SK-N-SH (cell line): ENCODE results near the gene UBAC2. TPM values are rescaled to one million over a fixed set of nuclear protein-coding genes. Genes with fewer than 3 reads are reported as not detected.

ENCODE experiments used
- CTCF ChIA-PET: fragments of 300-600, 350-600 bp; formaldehyde crosslinking; extraction: SDS; loops from one replicate; lab custom pipeline; 2021; lab: Yijun Ruan, JAX
- POLR2A ChIA-PET: fragments of 350-600 bp; sonication (Branson Sonifier 250); formaldehyde crosslinking; extraction: SDS; loops from one replicate; lab custom pipeline; 2020; ENCODE audit warnings: antibody characterized with exemption, inconsistent platforms; lab: Yijun Ruan, JAX
- DNase-seq: peaks from one replicate; pipeline ENCODE4 v3.0.0; 2012
- H2AFZ ChIP-seq: fragments of 200-600 bp; sonication (generic); 2 replicates; pipeline ENCODE4 v1.8.1; 2016; ENCODE audit warnings: antibody characterized with exemption, mild to moderate bottlenecking, low read depth
- H3F3A ChIP-seq: fragments of 200-600 bp; sonication (generic); replicated peaks from 2 replicates; pipeline ENCODE3; 2016; ENCODE audit warnings: antibody characterized with exemption, mild to moderate bottlenecking; ENCODE audit not compliant: insufficient read depth
- H3K27ac ChIP-seq, 2 experiments: fragments of 200-500 bp in 1 of 2; fragments of 200-600 bp in 1 of 2; sonication (Bioruptor generic) in 1 of 2; sonication (generic), shearing (Covaris generic) in 1 of 2; 2 replicates each; pipeline versions ENCODE4 v1.5.1 to v1.6.1; 2014 to 2016; ENCODE audit warnings: low read depth in 2 of 2, inconsistent platforms in 1 of 2, low read length in 1 of 2, mild to moderate bottlenecking in 1 of 2, mixed read lengths in 1 of 2
- H3K27me3 ChIP-seq: fragments of 200-600 bp; sonication (generic), shearing (Covaris generic); 2 replicates; pipeline ENCODE4 v1.6.1; 2016; ENCODE audit warnings: mixed run types; ENCODE audit not compliant: insufficient read depth
- H3K36me3 ChIP-seq, 2 experiments: fragments of 200-500 bp in 1 of 2; fragments of 200-600 bp in 1 of 2; sonication (Bioruptor generic) in 1 of 2; sonication (generic) in 1 of 2; replicated peaks in 1 of 2; 2 replicates each; pipeline versions ENCODE3 to v1.5.1; 2014 to 2016; ENCODE audit warnings: low read length in 1 of 2, mild to moderate bottlenecking in 1 of 2; ENCODE audit not compliant: insufficient read depth in 2 of 2, control insufficient read depth in 1 of 2
- H3K4me1 ChIP-seq, 2 experiments: fragments of 200-500 bp in 1 of 2; fragments of 200-600 bp in 1 of 2; sonication (Bioruptor generic) in 1 of 2; sonication (generic), shearing (Covaris generic) in 1 of 2; 2 replicates each; pipeline versions ENCODE4 v1.5.1 to v1.6.1; 2014 to 2016; ENCODE audit warnings: low read depth in 1 of 2, low read length in 1 of 2, mixed run types in 1 of 2; ENCODE audit not compliant: insufficient read depth in 2 of 2, control insufficient read depth in 1 of 2
- H3K4me2 ChIP-seq: fragments of 200-600 bp; sonication (generic), shearing (Covaris generic); 2 replicates; pipeline ENCODE4 v1.6.1; 2017; ENCODE audit warnings: mixed run types
- H3K4me3 ChIP-seq, 2 experiments: fragments of 200-500 bp in 1 of 2; fragments of 200-600 bp in 1 of 2; sonication (Bioruptor generic) in 1 of 2; sonication (generic), shearing (Covaris generic) in 1 of 2; 2 replicates each; pipeline versions ENCODE4 v1.5.1 to v1.8.1; 2014 to 2016; ENCODE audit warnings: low read depth in 2 of 2, inconsistent platforms in 1 of 2, low read length in 1 of 2, mild to moderate bottlenecking in 1 of 2, mixed read lengths in 1 of 2, moderate library complexity in 1 of 2
- H3K79me2 ChIP-seq: fragments of 200-600 bp; sonication (generic); 2 replicates; pipeline ENCODE4 v1.8.1; 2017; ENCODE audit warnings: mild to moderate bottlenecking; ENCODE audit not compliant: insufficient read depth
- H3K9ac ChIP-seq: fragments of 200-600 bp; sonication (generic); 2 replicates; pipeline ENCODE4 v1.6.1; 2017; ENCODE audit warnings: mixed run types
- H3K9me2 ChIP-seq: fragments of 200-600 bp; sonication (generic); 2 replicates; pipeline ENCODE4 v1.6.1; 2017; ENCODE audit warnings: mixed run types
- H3K9me3 ChIP-seq: fragments of 200-600 bp; sonication (generic); 2 replicates; pipeline ENCODE4 v1.6.1; 2017; ENCODE audit warnings: mixed run types, mild to moderate bottlenecking, moderate library complexity
- H4K20me1 ChIP-seq: fragments of 200-600 bp; sonication (generic); 2 replicates; pipeline ENCODE4 v1.6.1; 2017; ENCODE audit warnings: mild to moderate bottlenecking, mixed run types; ENCODE audit not compliant: insufficient read depth
- FOSL2 ChIP-seq: IDR thresholded peaks from 2 replicates; pipeline ENCODE4 v1.4.0; 2012; ENCODE audit warnings: low read depth, mild to moderate bottlenecking, moderate library complexity, borderline replicate concordance
- MEF2A ChIP-seq: IDR thresholded peaks from 2 replicates; pipeline ENCODE4 v1.4.0; 2012; ENCODE audit warnings: low read depth, borderline replicate concordance
- RFX5 ChIP-seq: IDR thresholded peaks from 2 replicates; pipeline ENCODE4 v1.6.1; 2012; ENCODE audit warnings: mild to moderate bottlenecking, improper control_type of control experiment, low read length
- SMC3 ChIP-seq: IDR thresholded peaks from 2 replicates; pipeline ENCODE4 v1.6.1; 2012; ENCODE audit warnings: low read depth, low read length, improper control_type of control experiment
- TAF1 ChIP-seq: IDR thresholded peaks from 2 replicates; pipeline ENCODE4 v1.6.1; 2012; ENCODE audit warnings: low read depth, mild to moderate bottlenecking, low read length, moderate library complexity, borderline replicate concordance
- YY1 ChIP-seq: IDR thresholded peaks from 2 replicates; pipeline ENCODE4 v1.4.0; 2012; ENCODE audit warnings: low read depth, mild to moderate bottlenecking
- WGBS: methylation state at CpG from one replicate; pipeline ENCODE4 v1.1.6; 2017; ENCODE audit warnings: low lambda C conversion rate; 5-methylcytosine and 5-hydroxymethylcytosine counted together
- polyA plus RNA-seq, 3 experiments: library from polyadenylated mRNA; depleted of rRNA; stranded (reverse); fragments of >200 nt; gene quantifications; 2 replicates each; pipeline ENCODE4 v1.2.3, GENCODE V29; 2012
- TF ChIP-seq, protein P1 (sequence below): fragments of 150-350 bp; IDR thresholded peaks from 2 replicates; pipeline ENCODE4 v1.6.1; 2017; ENCODE audit warnings: antibody characterized with exemption, low read length, low read depth, borderline replicate concordance
- TF ChIP-seq, protein P2 (sequence below): IDR thresholded peaks from 2 replicates; pipeline ENCODE4 v1.6.1; 2012; ENCODE audit warnings: mild to moderate bottlenecking, low read depth, low read length, moderate library complexity
- TF ChIP-seq, protein P3 (sequence below): IDR thresholded peaks from 2 replicates; pipeline ENCODE4 v1.4.0; 2012; ENCODE audit warnings: low read depth, borderline replicate concordance

The UBAC2 gene
- polyA plus RNA-seq, 1 of the 3 experiments (the other 2 are of a cell fraction), result 79.0 TPM

DNA sequence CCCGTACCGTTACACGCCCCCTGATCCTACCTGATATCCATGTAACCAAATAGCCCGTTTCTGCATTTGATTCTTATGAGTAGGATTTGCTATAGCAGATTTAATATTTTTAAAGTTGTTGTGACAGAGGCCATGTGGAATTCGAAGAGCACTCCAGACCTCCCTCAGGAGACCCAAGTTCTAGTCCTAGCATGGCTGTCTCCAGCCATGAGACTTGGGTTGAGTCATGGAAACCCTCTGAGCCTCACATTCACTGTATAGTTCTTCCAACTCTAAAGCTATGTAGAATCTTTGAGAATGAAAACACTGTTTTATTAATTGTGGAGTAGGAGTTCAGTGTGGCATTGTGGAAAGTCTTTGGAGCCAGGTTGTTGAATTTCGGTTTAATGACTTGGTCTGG, 114.5 kb downstream of the UBAC2 start:
- no peak overlapping the region for H2AFZ ChIP-seq
- ChIA-PET CTCF (interaction anchor here (1.6 to 1.9 kb wide), 2 partner anchors 46 to 121 kb away, joined by 4 to 6 read pairs; no protein-coding TSS in a partner anchor), POLR2A (no interaction called here)
- H3K4me2 ChIP-seq, result no peak overlapping the region
- no peaks in the 10 kb centered on the region for H3K27me3 ChIP-seq
- H3K9ac ChIP-seq, result no peak overlapping the region
- peaks cover 17% of the 10 kb centered on the region for H3F3A ChIP-seq
- no peak for TF ChIP-seq YY1
- no peak for TF ChIP-seq TAF1
- TF ChIP-seq, protein P1, sequence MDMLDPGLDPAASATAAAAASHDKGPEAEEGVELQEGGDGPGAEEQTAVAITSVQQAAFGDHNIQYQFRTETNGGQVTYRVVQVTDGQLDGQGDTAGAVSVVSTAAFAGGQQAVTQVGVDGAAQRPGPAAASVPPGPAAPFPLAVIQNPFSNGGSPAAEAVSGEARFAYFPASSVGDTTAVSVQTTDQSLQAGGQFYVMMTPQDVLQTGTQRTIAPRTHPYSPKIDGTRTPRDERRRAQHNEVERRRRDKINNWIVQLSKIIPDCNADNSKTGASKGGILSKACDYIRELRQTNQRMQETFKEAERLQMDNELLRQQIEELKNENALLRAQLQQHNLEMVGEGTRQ, result no peak
- TF ChIP-seq SMC3, result no peak
- no peak overlapping the region for H3K4me3 ChIP-seq
- no peak overlapping the region; a peak in 1 of 4 replicates for H3K27ac ChIP-seq
- H4K20me1 ChIP-seq, result no peaks in the 10 kb centered on the region
- H3K9me2 ChIP-seq, result no peaks in the 10 kb centered on the region
- no peaks in the 10 kb centered on the region; the same call in 1 of the 2 replicates for H3K79me2 ChIP-seq
- H3K9me3 ChIP-seq, result no peaks in the 10 kb centered on the region
- H3K36me3 ChIP-seq, result peaks cover 15 to 20% of the 10 kb centered on the region in 2 experiments
- WGBS, result 91% methylated on average over 6 of the region's 6 CpGs
- no peak for DNase-seq
- H3K4me1 ChIP-seq, result peaks cover 12 to 27% of the 10 kb centered on the region in 2 experiments

DNA sequence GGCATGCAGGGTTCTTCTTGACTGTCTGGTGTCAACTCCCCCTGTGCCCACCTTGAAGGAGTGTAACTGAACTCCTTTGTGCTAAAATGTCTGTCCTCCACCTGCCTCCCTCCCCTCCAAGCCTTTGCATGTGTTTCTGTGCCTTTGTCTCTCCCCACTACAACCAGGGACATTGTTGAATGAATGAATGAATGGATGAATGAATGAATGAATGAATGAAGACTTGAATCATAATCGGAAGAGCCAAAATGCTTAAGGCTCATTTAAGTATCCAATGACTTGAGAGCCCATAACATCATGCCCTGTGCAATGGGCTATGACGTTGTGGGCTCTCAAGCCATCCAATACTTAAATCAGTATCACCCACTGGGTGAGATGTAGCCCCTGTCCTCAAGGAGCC, 115.6 kb downstream of the UBAC2 start:
- H4K20me1 ChIP-seq, result no peaks in the 10 kb centered on the region
- no peaks in the 10 kb centered on the region for H3K9me3 ChIP-seq
- no peak overlapping the region for H3K27ac ChIP-seq
- H3K9ac ChIP-seq, result no peak overlapping the region
- H3K9me2 ChIP-seq, result no peaks in the 10 kb centered on the region
- H3K27me3 ChIP-seq, result no peaks in the 10 kb centered on the region
- no peak for TF ChIP-seq MEF2A
- TF ChIP-seq FOSL2, result no peak
- TF ChIP-seq, protein P2, sequence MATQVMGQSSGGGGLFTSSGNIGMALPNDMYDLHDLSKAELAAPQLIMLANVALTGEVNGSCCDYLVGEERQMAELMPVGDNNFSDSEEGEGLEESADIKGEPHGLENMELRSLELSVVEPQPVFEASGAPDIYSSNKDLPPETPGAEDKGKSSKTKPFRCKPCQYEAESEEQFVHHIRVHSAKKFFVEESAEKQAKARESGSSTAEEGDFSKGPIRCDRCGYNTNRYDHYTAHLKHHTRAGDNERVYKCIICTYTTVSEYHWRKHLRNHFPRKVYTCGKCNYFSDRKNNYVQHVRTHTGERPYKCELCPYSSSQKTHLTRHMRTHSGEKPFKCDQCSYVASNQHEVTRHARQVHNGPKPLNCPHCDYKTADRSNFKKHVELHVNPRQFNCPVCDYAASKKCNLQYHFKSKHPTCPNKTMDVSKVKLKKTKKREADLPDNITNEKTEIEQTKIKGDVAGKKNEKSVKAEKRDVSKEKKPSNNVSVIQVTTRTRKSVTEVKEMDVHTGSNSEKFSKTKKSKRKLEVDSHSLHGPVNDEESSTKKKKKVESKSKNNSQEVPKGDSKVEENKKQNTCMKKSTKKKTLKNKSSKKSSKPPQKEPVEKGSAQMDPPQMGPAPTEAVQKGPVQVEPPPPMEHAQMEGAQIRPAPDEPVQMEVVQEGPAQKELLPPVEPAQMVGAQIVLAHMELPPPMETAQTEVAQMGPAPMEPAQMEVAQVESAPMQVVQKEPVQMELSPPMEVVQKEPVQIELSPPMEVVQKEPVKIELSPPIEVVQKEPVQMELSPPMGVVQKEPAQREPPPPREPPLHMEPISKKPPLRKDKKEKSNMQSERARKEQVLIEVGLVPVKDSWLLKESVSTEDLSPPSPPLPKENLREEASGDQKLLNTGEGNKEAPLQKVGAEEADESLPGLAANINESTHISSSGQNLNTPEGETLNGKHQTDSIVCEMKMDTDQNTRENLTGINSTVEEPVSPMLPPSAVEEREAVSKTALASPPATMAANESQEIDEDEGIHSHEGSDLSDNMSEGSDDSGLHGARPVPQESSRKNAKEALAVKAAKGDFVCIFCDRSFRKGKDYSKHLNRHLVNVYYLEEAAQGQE, result no peak
- TF ChIP-seq, protein P3, sequence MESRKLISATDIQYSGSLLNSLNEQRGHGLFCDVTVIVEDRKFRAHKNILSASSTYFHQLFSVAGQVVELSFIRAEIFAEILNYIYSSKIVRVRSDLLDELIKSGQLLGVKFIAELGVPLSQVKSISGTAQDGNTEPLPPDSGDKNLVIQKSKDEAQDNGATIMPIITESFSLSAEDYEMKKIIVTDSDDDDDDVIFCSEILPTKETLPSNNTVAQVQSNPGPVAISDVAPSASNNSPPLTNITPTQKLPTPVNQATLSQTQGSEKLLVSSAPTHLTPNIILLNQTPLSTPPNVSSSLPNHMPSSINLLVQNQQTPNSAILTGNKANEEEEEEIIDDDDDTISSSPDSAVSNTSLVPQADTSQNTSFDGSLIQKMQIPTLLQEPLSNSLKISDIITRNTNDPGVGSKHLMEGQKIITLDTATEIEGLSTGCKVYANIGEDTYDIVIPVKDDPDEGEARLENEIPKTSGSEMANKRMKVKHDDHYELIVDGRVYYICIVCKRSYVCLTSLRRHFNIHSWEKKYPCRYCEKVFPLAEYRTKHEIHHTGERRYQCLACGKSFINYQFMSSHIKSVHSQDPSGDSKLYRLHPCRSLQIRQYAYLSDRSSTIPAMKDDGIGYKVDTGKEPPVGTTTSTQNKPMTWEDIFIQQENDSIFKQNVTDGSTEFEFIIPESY, result no peak
- TF ChIP-seq RFX5, result no peak
- peaks cover 16% of the 10 kb centered on the region for H3F3A ChIP-seq
- 82% methylated on average over 2 of the region's 2 CpGs for WGBS
- H3K36me3 ChIP-seq, result peaks cover 15 to 20% of the 10 kb centered on the region in 2 experiments
- ChIA-PET POLR2A (no interaction called here), CTCF (interaction anchor here (1.9 kb wide), 1 partner anchor 47 kb away, joined by 6 read pairs; no protein-coding TSS in a partner anchor)
- no peak for DNase-seq
- H3K4me2 ChIP-seq, result no peak overlapping the region
- no peak overlapping the region for H2AFZ ChIP-seq
- H3K4me3 ChIP-seq, result no peak overlapping the region
- peaks cover 14 to 18% of the 10 kb centered on the region in 2 experiments for H3K4me1 ChIP-seq
- H3K79me2 ChIP-seq, result no peaks in the 10 kb centered on the region; the same call in 1 of the 2 replicates
